ENCODE results near the gene MT4.
"Not testable (repeated sequence)": the region's sequence is repeated elsewhere in the genome, so short reads cannot be mapped to it uniquely, and the experiment has no call there.

The MT4 gene

GRCh38 chr16:56576585-56577299 is 11.9 kb downstream of the MT4 start:
- DNase-seq (ENCODE audit: low read depth) = peak; percentile 5
- H3K4me3 ChIP-seq (ENCODE audit: low read length) = no peak overlapping the region
- peak; percentile 81 for TF ChIP-seq CTCF (conservative IDR thresholded peaks at IDR 0.05; ENCODE audit: low read depth, low read length)

- no peak for DNase-seq (ENCODE audit: low read depth)
- H3K4me3 ChIP-seq (ENCODE audit: low read length) = no peak overlapping the region
- no peak for TF ChIP-seq CTCF (conservative IDR thresholded peaks at IDR 0.05; ENCODE audit: low read depth, low read length)
Measured at GRCh38 chr16:56577300-56577625, 12.4 kb downstream of the MT4 start.

- H3K4me3 ChIP-seq (ENCODE audit: low read length) = no peak overlapping the region
- no peak for TF ChIP-seq CTCF (conservative IDR thresholded peaks at IDR 0.05; ENCODE audit: low read depth, low read length)
- DNase-seq (ENCODE audit: low read depth) = no peak
Measured at GRCh38 chr16:56580391-56581048, 15.6 kb downstream of the MT4 start.

- DNase-seq (ENCODE audit: low read depth); H3K4me3 ChIP-seq (ENCODE audit: low read length): not testable (repeated sequence)
Measured at GRCh38 chr16:56582911-56583310, 18.0 kb downstream of the MT4 start.

- no peak for TF ChIP-seq CTCF (conservative IDR thresholded peaks at IDR 0.05; ENCODE audit: low read depth, low read length)
- DNase-seq (ENCODE audit: low read depth) = no peak
- H3K4me3 ChIP-seq (ENCODE audit: low read length) = no peak overlapping the region
Measured at GRCh38 chr16:56583351-56584168, 18.7 kb downstream of the MT4 start.

- DNase-seq (ENCODE audit: low read depth) = no peak
- TF ChIP-seq CTCF (conservative IDR thresholded peaks at IDR 0.05; ENCODE audit: low read depth, low read length) = no peak
- no peak overlapping the region for H3K4me3 ChIP-seq (ENCODE audit: low read length)
Measured at GRCh38 chr16:56584276-56584675, 19.4 kb downstream of the MT4 start.

- TF ChIP-seq CTCF (conservative IDR thresholded peaks at IDR 0.05; ENCODE audit: low read depth, low read length) = no peak
- peak overlapping the region; percentile 31 for H3K4me3 ChIP-seq (ENCODE audit: low read length)
- DNase-seq (ENCODE audit: low read depth) = no peak
Measured at GRCh38 chr16:56588781-56589140, 23.9 kb downstream of the MT4 start.

Data from retinal pigment epithelial cell (primary cell).